Natural killer cell (primary cell): Measurements from ENCODE around the gene MRE11. TPM values are rescaled to one million over a fixed set of nuclear protein-coding genes. Genes with fewer than 3 reads are reported as not detected.
A peak's percentile ranks its signal among the peaks of the same experiment; 100 is the strongest.

Experiments
- ATAC-seq, 3 donors: fragments of 150-1000 bp in 2 of 3; fragments of 200-7000 bp in 1 of 3; cut with Tn5 transposase; 1 replicate in 1 of 3; 2 replicates in 2 of 3; pipeline ENCODE4 v1.10.0; 2021; ENCODE audit warnings: mild to moderate bottlenecking in 2 of 3, moderate library complexity in 2 of 3
- DNase-seq, 2 donors: peaks; one replicate each; pipeline versions ENCODE4 v3.0.0 to v3.0.0-alpha.2; 2013 to 2021; ENCODE audit warnings: mixed read lengths in 1 of 2
- H3K27ac ChIP-seq: one replicate; pipeline ENCODE4 v1.5.1; 2013; ENCODE audit warnings: mild to moderate bottlenecking, low read length
- H3K27me3 ChIP-seq: one replicate; pipeline ENCODE4 v1.6.1; 2013; ENCODE audit warnings: low read length; ENCODE audit not compliant: control insufficient read depth, insufficient read depth
- H3K36me3 ChIP-seq: one replicate; pipeline ENCODE4 v1.6.1; 2013; ENCODE audit warnings: low read length; ENCODE audit not compliant: control insufficient read depth, insufficient read depth
- H3K4me1 ChIP-seq: one replicate; pipeline ENCODE4 v1.6.1; 2013; ENCODE audit warnings: low read length; ENCODE audit not compliant: control insufficient read depth, insufficient read depth
- H3K4me3 ChIP-seq: one replicate; pipeline ENCODE4 v1.5.1; 2013; ENCODE audit warnings: low read length
- H3K9me3 ChIP-seq: one replicate; pipeline ENCODE4 v1.6.1; 2013; ENCODE audit warnings: low read length; ENCODE audit not compliant: control insufficient read depth, insufficient read depth
- H3K27ac Mint-ChIP-seq, 2 donors: one replicate each; pipeline ENCODE4 v1.8.0; 2022; ENCODE audit warnings: mild to moderate bottlenecking in 2 of 2, mixed read lengths in 2 of 2, moderate library complexity in 1 of 2
- H3K27me3 Mint-ChIP-seq, 2 donors: one replicate each; pipeline ENCODE4 v1.8.0; 2022; ENCODE audit warnings: low read depth in 2 of 2, mixed read lengths in 2 of 2
- H3K36me3 Mint-ChIP-seq: one replicate; pipeline ENCODE4 v1.8.0; 2022; ENCODE audit warnings: mixed read lengths
- H3K4me1 Mint-ChIP-seq, 2 donors: one replicate each; pipeline ENCODE4 v1.8.0; 2022; ENCODE audit warnings: mixed read lengths in 2 of 2
- H3K4me3 Mint-ChIP-seq: one replicate; pipeline ENCODE4 v1.8.0; 2022; ENCODE audit warnings: mild to moderate bottlenecking, moderate library complexity, mixed read lengths
- H3K9me3 Mint-ChIP-seq, 2 donors: one replicate each; pipeline ENCODE4 v1.8.0; 2022; ENCODE audit warnings: mixed read lengths in 2 of 2
- WGBS: methylation state at CpG from one replicate; pipeline ENCODE4 v1.1.7; 2013; ENCODE audit warnings: missing lambda C conversion rate; ENCODE audit not compliant: insufficient coverage; 5-methylcytosine and 5-hydroxymethylcytosine counted together
- intact Hi-C: fragments of 100-400 bp; cut with micrococcal nuclease; formaldehyde crosslinking; loops from one replicate; pipeline ENCODE4 v1.14.2; 2022
- total RNA-seq, 4 donors: library from RNA; stranded (reverse); fragments of 120-200 nt in 1 of 4; gene quantifications; one replicate each; pipeline versions ENCODE4 v1.2.3 to v1.2.4, GENCODE V29; 2013 to 2022
- TF ChIP-seq, protein P1 (sequence below): fragments of 200-600 bp; IDR thresholded peaks from one replicate; pipeline ENCODE4 v1.8.0; 2022; ENCODE audit warnings: antibody characterized with exemption

The MRE11 gene
- total RNA-seq = 10 to 100 TPM; 42.1 to 45.2 (median 43.8) TPM
- 59.0 TPM for total RNA-seq (2013)

DNA sequence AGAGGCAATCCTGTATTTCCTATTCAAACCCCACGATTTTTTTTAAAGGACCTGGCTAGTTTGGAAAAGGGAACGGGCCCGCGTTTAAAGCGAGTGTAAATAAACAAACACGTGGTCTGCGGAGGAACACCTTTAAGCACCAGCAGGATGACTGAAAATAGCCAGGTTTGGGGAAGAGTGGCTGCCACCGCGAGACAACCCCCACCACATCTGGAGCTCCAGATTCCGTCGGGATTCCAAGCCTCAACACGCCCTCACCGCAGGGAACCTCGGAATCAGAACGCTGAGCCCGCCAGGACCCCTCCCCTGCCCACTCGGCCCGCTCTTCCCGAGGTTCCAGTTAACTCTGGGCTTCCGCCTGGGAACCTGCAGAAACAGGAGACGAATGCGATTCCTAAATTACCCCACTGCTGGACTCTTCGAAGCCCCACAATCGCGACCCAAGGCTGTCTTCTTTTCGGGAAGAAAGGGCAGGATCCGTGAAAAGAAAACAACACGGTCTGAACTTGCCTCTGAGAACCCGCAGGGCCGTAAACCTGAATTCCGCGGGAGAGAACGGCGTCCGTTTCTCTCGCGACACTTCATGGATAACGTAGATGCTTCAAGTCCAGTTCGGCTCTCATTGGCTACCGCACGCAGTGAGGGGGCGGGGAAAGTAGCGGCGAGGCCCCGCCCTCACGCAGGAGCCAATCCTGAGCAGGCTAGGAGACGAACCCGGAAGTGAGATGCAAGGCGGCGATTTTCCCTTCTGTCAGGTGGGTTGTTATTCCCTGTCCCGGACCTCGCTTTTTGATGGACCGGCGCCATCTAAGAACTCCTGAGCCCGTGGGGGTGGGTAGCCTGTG lies at the start of gene MRE11, which contains the start of gene ANKRD49:
MRE11 (minus strand) TSS at position 564 of the 845 bp plus-strand sequence. CDS start 1,043 bp downstream, outside the sequence.
ANKRD49 (plus strand) TSS at position 704 of the 845 bp plus-strand sequence. CDS start 2,710 bp downstream, outside the sequence.
- intact Hi-C loops = loop anchor here (5.0 to 10.0 kb wide), 3 partner anchors 739 to 1301 kb away; partner anchors contain the start of genes CEP57, SESN3 and SLC36A4
- H3K27me3 Mint-ChIP-seq = no peaks in the 10 kb centered on the region
- peaks cover 8% of the 10 kb centered on the region for H3K36me3 Mint-ChIP-seq
- H3K4me1 Mint-ChIP-seq = peaks cover 33 to 34% of the 10 kb centered on the region in 2 donors
- Histone ChIP-seq H3K27me3 (no peaks in the 10 kb centered on the region), H3K36me3 (peaks cover 40% of the 10 kb centered on the region), H3K9me3 (no peaks in the 10 kb centered on the region), H3K27ac (peak within 1 kb of the TSS; percentile 75), H3K4me3 (peak within 1 kb of the TSS; percentile 64), H3K4me1 (no peaks in the 10 kb centered on the region)
- H3K27ac Mint-ChIP-seq = peak within 1 kb of the TSS; percentile 93 to 94
- WGBS = under 1% methylated on average over 55 of the region's 55 CpGs
- H3K9me3 Mint-ChIP-seq = no peaks in the 10 kb centered on the region
- TF ChIP-seq, protein P1, sequence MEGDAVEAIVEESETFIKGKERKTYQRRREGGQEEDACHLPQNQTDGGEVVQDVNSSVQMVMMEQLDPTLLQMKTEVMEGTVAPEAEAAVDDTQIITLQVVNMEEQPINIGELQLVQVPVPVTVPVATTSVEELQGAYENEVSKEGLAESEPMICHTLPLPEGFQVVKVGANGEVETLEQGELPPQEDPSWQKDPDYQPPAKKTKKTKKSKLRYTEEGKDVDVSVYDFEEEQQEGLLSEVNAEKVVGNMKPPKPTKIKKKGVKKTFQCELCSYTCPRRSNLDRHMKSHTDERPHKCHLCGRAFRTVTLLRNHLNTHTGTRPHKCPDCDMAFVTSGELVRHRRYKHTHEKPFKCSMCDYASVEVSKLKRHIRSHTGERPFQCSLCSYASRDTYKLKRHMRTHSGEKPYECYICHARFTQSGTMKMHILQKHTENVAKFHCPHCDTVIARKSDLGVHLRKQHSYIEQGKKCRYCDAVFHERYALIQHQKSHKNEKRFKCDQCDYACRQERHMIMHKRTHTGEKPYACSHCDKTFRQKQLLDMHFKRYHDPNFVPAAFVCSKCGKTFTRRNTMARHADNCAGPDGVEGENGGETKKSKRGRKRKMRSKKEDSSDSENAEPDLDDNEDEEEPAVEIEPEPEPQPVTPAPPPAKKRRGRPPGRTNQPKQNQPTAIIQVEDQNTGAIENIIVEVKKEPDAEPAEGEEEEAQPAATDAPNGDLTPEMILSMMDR = no peak
- H3K4me3 Mint-ChIP-seq = peak within 1 kb of the TSS; percentile 95
- peak; percentile 97 to 99 for DNase-seq
- ATAC-seq = peak; percentile 99 to 100 (median 99)

DNA sequence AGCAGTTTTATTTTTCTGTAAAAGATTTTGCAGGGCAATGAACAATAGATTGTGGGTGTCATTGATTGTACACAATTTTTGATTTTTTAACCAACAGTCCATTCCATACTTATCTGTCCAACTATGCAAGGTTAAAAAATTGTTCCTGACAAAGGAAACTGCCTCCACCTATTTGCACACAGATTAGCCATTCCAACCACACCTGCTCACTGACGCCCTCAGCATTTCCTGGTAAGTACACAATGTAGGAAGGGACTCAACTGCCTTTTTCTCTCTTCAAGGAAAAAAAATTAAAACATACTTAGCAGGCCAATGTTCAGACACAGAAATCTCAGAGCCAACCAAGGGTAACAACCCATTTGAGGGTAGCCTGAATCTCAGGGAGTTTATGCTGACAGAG lies 45.8 kb upstream of the MRE11 start:
- peaks cover 3% of the 10 kb centered on the region for H3K4me1 ChIP-seq
- peaks cover 4% of the 10 kb centered on the region for H3K27me3 ChIP-seq
- Mint-ChIP-seq H3K4me1 (peaks cover 12% of the 10 kb centered on the region in 2 donors), H3K4me3 (no peak overlapping the region), H3K27me3 (peaks cover 17 to 38% of the 10 kb centered on the region in 2 donors), H3K36me3 (no peaks in the 10 kb centered on the region), H3K9me3 (no peaks in the 10 kb centered on the region), H3K27ac (no peak overlapping the region)
- TF ChIP-seq, protein P1 = no peak
- DNase-seq (no peak), ATAC-seq (no peak)
- no peaks in the 10 kb centered on the region for H3K36me3 ChIP-seq
- intact Hi-C loops = no loop called here
- no peak overlapping the region for H3K4me3 ChIP-seq
- H3K9me3 ChIP-seq = no peaks in the 10 kb centered on the region
- H3K27ac ChIP-seq = no peak overlapping the region
- 20% methylated on average over 1 of the region's 1 CpG for WGBS

DNA sequence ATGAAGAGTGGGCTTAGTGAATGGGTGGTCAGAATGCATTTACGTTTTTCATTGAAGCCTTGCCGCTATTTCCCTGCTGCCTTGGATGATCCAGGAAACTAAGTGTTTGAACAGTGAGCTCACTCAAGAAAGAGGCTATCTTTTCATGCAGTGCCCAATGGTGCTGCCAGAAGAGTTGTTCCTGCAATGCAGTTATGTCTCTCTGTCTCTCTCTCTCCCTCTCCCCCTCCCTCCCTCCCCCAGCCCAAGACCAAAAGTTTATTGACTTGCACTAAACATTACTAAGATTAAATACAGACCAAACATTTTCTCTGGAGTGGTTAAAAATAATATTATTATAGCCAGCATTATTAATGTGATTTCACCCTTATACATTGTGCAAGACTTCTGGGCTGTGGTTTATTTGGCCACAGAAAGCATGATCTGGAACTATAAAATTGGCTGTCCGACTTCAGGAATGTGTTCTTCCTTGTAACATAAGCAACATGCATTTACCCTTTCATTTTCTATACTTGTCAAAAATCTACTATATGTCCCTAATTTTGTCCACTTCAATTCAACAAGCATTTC lies 43.5 kb upstream of the MRE11 start:
- WGBS = 80% methylated on average over 3 of the region's 3 CpGs
- Mint-ChIP-seq H3K9me3 (no peaks in the 10 kb centered on the region), H3K4me1 (no peaks in the 10 kb centered on the region)

More for the DNA sequence above, 43.5 kb upstream of the MRE11 start:
- Histone ChIP-seq H3K9me3 (no peaks in the 10 kb centered on the region), H3K27ac (no peak overlapping the region), H3K27me3 (peaks cover 4% of the 10 kb centered on the region), H3K4me1 (no peaks in the 10 kb centered on the region), H3K4me3 (no peak overlapping the region), H3K36me3 (no peaks in the 10 kb centered on the region)
- intact Hi-C loops = no loop called here
- Mint-ChIP-seq H3K27me3 (peaks cover 23 to 56% of the 10 kb centered on the region in 2 donors), H3K4me3 (no peak overlapping the region), H3K36me3 (no peaks in the 10 kb centered on the region), H3K27ac (no peak overlapping the region)
- DNase-seq (no peak), ATAC-seq (no peak)
- TF ChIP-seq, protein P1 = no peak
